ENCODE data around the gene CFAP77.
A peak's percentile ranks its signal among the peaks of the same experiment; 100 is the strongest.

CFAP77 gene

DNA sequence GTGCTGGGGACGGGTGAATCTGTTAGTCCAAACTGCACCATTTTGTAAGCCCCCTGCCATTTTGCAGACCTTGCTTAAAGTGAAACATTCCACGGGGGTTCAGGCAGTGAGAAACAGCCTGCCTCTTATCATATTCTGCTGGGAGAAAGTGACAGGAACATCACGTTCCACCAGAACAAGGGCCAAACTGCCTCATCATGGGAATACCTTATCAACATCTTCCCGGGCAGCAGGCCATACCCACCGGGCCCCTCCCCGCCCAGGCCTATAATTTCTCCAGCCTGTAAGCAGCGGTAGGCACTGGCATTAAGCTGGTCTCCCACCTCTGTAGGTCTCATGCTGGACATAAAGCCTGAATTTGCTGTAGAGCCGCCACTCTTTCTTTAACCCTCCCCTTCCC lies 1.5 kb upstream of the CFAP77 start:
- DNase-seq (ENCODE audit: low read depth, low spot score), result no peak

- no peak for DNase-seq (ENCODE audit: low read depth, low spot score)
These were observed 631 bp downstream of the CFAP77 start for GRCh38 chr9:132410642-132411041.

GRCh38 chr9:132411091-132411508 lies 1.1 kb downstream of the CFAP77 start:
- DNase-seq (ENCODE audit: low read depth, low spot score), result peak; percentile 62

DNA sequence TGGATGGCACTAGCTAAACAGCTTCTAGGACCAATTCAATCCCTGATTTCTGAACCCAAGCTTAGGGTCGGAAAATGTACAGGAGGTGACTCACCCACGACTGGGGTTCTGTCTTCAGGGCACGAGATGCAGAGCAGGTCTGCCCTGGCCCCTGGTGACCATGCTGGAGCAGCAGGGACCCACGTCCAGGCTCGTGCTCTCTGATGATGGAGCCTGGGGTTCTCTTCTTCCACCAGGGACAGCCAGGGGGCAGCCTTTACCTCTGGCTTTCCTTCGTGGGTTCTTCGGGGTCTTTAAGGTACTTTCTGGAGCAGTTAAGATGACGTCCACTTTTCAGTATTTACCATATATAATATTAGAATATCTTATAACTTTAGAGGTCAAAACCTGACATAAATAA lies 2.1 kb downstream of the CFAP77 start:
- peak; percentile 29 for DNase-seq (ENCODE audit: low read depth, low spot score)

DNA sequence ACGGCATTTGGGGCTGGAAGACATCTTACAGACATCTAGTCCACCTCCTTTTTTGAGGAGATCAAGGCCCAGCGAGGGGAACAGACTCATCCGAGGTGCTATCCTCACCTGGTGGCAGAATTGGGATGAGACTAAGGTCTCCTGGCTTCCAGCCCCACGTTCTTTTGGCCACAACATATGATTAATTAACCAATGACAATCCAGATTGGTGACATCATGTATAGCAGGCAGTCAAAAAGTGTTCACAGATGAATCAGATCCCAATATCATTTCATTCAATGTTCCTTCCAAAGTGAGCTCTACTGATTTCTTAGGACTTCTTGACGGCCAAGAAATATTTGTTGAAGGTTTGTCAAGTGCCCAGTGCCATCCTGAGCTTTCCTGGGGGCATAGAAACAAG lies 3.9 kb downstream of the CFAP77 start:
- no peak for DNase-seq (ENCODE audit: low read depth, low spot score)

GRCh38 chr9:132414731-132415130 lies 4.7 kb downstream of the CFAP77 start:
- DNase-seq (ENCODE audit: low read depth, low spot score), result no peak

DNA sequence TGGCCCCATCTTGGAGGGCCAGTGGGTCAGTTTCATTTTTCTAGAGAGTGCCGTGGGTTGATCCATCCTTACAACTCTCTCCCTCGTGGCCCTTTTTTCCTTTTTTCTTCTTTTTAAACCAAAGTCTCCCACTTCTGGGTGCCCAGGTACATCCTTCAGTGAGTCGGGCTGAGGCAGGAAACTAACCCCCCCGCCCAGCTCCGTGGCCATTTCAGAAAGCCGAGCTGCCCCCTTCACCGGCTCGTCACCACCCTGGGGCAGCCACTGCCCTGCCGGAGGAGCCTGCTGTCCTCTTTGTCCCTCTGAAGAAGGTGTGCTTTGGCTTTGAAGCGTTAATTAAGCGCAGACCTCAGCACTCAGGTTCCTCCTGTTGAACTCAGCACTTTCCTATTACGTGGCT lies 5.2 kb downstream of the CFAP77 start:
- no peak for DNase-seq (ENCODE audit: low read depth, low spot score)

- no peak for DNase-seq (ENCODE audit: low read depth, low spot score)
These were observed 8.8 kb downstream of the CFAP77 start for GRCh38 chr9:132418726-132419363.

DNA sequence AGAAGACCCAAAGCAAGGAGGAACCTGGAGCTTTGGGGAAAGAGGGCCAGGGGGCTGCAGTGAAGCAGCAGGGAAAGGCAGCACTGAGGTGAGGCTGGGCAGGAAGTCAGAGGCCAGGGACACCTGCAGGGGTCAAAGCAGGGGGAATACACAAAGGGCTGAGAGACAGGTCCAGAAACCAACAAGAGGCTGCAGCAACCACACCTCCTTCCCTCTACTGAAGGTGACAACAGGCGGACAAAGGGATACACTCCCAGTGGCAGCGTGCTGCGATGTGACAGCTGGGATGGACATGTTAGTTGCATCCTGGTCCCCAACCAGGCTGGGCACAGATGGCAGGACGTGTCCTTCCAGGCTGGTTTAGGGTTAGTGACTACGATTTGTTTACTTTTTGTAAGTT lies 12.6 kb downstream of the CFAP77 start:
- DNase-seq (ENCODE audit: low read depth, low spot score), result no peak

GRCh38 chr9:132423503-132423902 lies 13.5 kb downstream of the CFAP77 start:
- no peak for DNase-seq (ENCODE audit: low read depth, low spot score)

GRCh38 chr9:132424857-132425674 lies 15.1 kb downstream of the CFAP77 start:
- no peak for DNase-seq (ENCODE audit: low read depth, low spot score)

DNA sequence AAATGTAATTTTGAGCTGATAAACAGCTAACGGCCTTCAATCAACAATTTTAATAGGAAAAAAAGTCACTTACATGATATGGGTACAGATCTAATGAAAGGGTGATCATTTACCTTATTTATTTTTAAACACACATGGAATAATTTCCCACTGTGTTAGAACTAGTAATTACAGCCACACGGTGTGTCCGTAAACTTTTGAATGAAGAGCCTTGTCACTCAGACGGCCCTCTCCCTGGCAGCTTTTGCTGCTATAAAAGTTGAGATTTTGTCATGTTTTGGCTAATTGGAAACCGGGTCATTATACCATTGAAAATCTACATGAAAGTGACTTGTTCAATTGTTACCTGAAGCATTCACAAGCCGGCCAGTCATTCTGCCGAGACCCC lies 15.7 kb downstream of the CFAP77 start:
- no peak for DNase-seq (ENCODE audit: low read depth, low spot score)

DNA sequence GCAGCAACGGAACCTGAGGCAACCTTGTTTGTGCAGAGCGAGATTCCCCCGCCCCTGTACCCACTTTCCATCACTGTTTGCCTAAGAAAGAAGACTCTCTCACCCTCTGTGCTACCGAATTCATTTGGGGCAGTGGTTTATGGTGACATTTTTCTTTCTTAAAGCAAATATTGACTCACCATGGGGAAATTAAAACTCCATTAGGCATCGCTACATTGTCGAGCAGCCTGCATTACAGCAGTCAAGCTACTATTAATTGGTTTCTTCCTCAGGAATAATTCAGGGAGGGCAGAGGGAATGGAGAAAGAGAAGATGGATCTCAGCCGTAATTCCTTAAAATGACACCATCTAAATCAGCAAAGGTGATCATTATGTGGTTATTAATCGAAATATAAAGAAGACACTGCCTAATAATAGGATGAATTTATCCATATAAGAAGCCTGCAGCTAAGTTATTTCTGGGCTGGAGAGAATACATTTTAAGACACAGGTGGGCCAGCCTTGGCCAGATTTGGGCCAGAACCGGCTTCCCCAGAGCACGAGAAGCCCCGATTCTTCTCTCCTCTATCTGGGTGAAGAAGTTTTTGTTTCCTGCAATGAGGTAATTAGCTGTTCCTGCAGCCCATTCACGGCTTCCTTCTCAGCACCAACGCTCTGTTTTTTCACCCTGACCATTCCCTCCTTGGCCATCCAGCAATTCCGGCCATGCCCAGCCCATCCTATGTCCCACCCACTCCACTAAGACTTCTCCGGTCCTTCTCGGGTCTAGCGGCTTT lies 16.8 kb downstream of the CFAP77 start:
- no peak for DNase-seq (ENCODE audit: low read depth, low spot score)

- no peak for DNase-seq (ENCODE audit: low read depth, low spot score)
These were observed 21.0 kb downstream of the CFAP77 start for GRCh38 chr9:132430998-132431397.

DNA sequence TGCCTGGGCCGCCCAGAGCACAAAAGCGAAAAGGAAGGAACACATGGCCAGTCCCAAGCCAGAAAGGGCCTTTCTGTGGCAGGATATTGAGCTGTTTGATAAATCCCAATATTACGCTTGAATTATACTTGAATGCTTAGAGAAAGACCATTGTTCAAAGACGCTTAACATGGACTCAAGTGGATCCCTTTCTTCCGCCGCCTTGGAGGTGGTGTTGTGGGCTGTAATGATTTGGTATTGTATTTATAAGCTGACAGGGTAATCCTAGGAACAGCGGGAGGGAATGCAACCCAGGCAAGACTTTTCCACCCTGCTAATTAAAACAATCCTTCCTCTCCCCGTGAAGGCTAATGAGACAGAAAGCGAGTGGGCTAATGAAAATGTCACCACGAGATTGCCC lies 24.9 kb downstream of the CFAP77 start:
- no peak for DNase-seq (ENCODE audit: low read depth, low spot score)

DNA sequence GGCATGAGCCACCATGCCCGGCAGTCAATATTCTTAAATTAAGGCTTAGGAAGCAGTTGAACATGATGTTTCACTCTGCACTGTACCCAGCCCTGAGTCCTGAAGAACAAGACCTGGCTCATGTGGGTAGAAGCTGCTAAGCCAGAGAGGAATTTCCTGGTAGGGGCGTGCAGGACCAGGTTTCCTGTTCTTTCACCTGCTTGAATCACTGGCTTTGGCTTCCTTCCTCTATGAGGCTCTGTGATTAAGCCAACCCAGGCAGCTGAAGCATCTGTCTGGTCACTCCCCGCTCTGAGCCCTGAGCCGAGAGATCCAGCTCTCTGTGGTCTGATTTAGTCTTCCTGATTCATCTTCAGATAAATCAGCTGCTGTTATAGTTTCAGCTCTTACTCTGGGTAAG lies 29.1 kb downstream of the CFAP77 start:
- no peak for DNase-seq (ENCODE audit: low read depth, low spot score)

GRCh38 chr9:132440735-132441134 lies 30.7 kb downstream of the CFAP77 start:
- no peak for DNase-seq (ENCODE audit: low read depth, low spot score)

DNA sequence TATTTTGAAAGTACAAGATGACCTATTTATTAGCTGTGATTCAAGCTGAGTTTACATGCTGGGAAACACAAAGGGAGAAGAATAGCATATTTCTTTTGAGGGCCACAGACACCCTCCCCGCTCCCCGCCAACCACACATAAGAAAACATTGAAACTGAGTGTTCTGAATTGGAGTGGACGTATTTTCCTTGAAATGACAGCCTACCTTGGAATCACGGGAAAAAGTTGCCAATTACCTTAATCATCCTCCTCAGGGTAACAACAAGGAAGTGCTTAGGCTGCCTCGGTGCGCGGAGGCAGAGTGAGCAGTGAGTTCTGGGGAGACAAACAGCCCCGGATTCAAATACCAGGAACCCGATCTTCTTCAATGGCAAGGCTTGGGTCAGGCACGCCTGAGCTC lies 31.4 kb downstream of the CFAP77 start:
- no peak for DNase-seq (ENCODE audit: low read depth, low spot score)

DNA sequence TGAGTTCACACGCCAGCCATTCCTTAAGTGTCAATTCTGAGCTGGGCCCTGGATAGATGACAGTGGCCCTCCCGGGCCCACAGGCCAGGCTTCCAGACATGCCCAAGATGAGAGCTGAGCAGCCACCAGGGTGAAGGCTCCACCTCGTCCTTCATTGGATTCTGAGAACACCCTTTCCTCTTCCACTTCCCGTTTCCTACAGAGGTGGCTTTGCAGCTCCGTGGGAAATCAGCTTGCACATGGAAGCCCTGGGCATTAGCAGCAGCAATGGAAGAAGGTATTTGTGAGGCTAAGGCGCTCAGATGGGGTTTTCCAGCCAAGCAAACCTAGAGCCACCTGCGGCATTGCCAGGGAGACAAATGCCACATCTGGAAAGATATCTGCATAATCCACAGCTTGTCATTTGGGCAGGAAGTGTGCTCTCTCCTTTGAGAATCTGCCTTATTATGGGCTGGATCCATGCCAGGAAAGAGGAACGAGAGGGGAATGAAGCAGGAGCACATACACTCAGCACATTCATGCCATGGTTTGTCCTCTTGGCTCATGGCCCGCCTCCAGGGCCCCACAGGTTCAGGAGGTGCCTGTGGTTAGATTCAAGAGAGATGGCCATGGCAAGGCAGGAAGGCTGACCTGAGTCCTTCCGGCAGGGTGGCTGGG lies 34.1 kb downstream of the CFAP77 start:
- no peak for DNase-seq (ENCODE audit: low read depth, low spot score)

DNA sequence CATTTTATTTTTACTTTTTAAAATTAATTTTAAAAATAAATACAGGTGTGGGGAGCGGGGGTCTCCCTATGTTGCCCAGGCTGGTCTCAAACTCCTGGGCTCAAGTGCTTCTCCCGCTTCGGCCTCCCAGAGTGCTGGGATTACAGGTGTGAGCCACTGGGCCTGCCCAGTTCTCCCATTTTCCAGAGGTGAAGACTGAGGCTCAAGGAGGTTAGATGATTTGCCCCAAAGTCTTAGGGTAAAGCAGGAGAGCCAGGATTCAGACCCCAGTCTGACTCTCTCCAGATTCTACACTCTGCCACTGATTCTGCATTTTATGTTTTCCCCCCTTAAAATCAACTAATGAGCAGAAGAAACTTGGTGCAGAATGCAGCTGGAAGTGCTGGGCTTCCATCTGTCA lies 36.9 kb downstream of the CFAP77 start:
- no peak for DNase-seq (ENCODE audit: low read depth, low spot score)

- DNase-seq (ENCODE audit: low read depth, low spot score), result no peak
These were observed 37.3 kb downstream of the CFAP77 start for GRCh38 chr9:132447346-132447745.

DNA sequence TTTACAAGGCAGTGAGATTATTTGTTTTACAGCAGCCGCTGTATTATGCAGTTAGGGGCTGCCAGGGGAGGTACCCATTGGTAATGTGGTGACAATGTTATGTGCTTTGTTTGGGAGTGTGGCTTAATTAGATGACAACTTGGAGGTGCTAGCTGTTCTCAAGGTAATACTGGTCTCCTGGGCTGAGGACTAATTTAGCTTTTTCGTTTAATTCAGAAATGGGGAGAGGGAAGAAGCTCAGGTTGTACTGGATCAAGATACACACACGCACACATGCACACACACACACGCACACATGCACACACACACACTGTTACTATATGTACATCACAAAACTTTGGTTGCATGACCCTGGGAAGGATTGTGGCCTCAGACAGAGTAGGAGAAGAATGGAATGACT lies 37.9 kb downstream of the CFAP77 start:
- DNase-seq (ENCODE audit: low read depth, low spot score), result no peak

All from astrocyte of the hippocampus (primary cell).